ENCODE results near the gene STAG3. TPM values are rescaled to one million over a fixed set of nuclear protein-coding genes. Genes with fewer than 3 reads are reported as not detected.

STAG3 gene
- total and polyA plus RNA-seq, 9 of the 15 experiments (the other 6 are each of a cell fraction or from before 2014, with no cell fraction given) = 0.54 to 2.5 (median 1.7) TPM

DNA sequence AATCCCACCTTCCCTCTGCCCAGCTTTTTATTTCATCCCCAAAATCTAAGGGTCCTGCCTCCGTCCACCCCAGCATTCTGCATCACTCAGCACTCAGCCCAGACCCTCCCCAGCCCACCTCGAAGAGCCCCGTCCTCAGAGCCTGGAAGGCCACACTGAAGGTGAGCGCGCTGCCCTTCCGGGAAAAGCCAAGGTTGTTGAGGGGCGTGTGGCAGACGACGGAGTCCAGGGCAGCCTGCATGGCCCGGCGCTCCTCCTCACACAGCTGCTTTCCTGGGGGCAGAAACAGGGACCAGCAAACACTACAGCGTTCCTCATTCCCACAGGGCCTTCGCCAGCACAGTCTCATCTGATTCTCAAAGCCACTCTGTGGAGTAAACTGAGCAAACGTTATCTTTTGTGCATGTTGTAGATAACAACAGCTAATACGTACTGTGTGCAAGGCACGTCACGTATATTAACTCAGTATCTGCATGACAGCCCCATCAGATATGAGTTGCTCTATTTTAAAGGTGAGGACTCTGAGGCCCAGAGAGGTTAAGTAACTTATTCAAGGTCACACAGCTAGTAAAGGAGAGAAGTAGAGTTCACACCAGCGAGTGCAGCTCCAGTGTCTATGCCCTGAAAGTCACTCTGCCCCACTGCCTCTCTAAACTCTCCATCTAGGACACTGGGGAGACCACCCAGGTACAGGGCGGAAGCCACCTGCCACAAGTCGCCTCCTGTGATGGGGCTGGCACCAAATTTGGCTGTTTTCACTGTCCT lies 22.0 kb upstream of the STAG3 start (continued):
- TF ChIP-seq ELF4 (CRISPR knock-in tag; IDR thresholded peaks at IDR 0.05) (no peak), RFX5 (IDR thresholded peaks at IDR 0.05; ENCODE audit: low read depth, low read length) (no peak), CHD1 (IDR thresholded peaks at IDR 0.05; ENCODE audit: low read length) (no peak), PCBP2 (IDR thresholded peaks at IDR 0.05; ENCODE audit: low read depth, low read length, poor library complexity, severe bottlenecking) (no peak), XRCC4 (IDR thresholded peaks at IDR 0.05; ENCODE audit: extremely low read depth, insufficient read depth, insufficient read length) (no peak), NCOA2 (IDR thresholded peaks at IDR 0.05; ENCODE audit: partially characterized antibody in 2 of 2) (no peak), GABPA (tag; conservative IDR thresholded peaks at IDR 0.05; ENCODE audit: low read depth) (no peak), ZBTB7A (IDR thresholded peaks at IDR 0.05; ENCODE audit: borderline replicate concordance, control insufficient read depth, low read depth, low read length) (0 out of 2 replicates have a peak, but pooled peaks have one; percentile 17), CHCHD3 (CRISPR knock-in tag; IDR thresholded peaks at IDR 0.05) (no peak), PRDM10 (IDR thresholded peaks at IDR 0.05; ENCODE audit: partially characterized antibody) (no peak)

All from K562 (cell line).